IPS-18c (cell line): ENCODE data around the gene B3GNT5.

Experiments used
- H3K4me3 ChIP-seq: 2 replicates; pipeline ENCODE4 v1.7.0; 2013; ENCODE audit warnings: low read depth, mild to moderate bottlenecking, low read length, moderate library complexity; ENCODE audit not compliant: insufficient read depth
- H3K9me3 ChIP-seq: one replicate; pipeline ENCODE4 v1.6.1; 2013; ENCODE audit warnings: mild to moderate bottlenecking, low read length, moderate library complexity; ENCODE audit not compliant: control insufficient read depth, insufficient read depth

The B3GNT5 gene, protein sequence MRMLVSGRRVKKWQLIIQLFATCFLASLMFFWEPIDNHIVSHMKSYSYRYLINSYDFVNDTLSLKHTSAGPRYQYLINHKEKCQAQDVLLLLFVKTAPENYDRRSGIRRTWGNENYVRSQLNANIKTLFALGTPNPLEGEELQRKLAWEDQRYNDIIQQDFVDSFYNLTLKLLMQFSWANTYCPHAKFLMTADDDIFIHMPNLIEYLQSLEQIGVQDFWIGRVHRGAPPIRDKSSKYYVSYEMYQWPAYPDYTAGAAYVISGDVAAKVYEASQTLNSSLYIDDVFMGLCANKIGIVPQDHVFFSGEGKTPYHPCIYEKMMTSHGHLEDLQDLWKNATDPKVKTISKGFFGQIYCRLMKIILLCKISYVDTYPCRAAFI

DNA sequence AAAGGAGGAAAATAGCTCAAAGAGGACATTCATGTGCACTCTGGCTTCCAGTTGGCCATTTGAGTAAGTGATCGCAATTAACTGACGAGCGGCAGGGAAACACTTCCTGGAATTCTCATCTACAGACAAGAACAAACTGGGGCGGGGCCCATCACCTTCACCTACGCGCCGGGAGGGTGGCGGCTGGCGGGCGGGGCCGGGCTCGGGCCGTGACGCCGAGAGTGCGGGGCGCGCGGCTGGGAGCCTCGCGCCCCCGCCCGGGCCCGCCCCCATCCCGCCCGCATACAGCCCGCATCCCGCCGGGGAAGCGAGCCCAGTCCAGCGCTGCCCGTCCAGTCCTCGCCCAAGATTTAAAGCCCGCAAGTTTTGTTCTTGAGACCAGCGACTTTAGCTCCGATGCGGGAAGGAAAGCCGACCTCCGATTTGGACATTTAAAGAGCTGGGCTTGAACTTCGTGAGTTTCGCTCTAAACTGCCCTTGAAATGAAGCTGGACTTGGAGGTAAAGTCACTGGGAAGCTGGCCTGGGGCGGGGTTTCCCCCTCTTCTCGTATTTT lies at the start of gene B3GNT5:
B3GNT5 (plus strand) TSS at position 281 of the 555 bp plus-strand sequence. CDS start 16,546 bp downstream, outside the sequence.
- H3K4me3 ChIP-seq = peak within 1 kb of the TSS; percentile 86
- no peaks in the 10 kb centered on the region for H3K9me3 ChIP-seq

DNA sequence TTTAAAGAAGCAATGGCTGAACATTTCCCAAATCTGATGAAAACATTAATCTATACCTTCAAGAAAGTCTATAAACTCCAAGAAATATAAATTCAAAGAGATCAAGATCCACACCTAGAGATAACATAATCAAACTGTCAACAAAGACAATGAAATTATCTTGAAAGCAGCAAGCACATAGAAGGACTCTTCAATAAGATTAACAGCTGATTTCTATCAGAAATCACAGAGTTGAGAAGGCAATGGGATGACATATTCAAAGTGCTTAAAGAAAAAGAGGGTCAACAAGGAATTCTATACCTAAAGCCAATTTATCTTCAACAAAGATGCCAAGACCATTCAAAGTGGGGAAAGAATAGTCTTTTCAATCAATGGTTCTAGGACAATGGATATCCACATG lies 49.4 kb upstream of the B3GNT5 start:
- Histone ChIP-seq H3K4me3 (no peak overlapping the region), H3K9me3 (no peaks in the 10 kb centered on the region)

DNA sequence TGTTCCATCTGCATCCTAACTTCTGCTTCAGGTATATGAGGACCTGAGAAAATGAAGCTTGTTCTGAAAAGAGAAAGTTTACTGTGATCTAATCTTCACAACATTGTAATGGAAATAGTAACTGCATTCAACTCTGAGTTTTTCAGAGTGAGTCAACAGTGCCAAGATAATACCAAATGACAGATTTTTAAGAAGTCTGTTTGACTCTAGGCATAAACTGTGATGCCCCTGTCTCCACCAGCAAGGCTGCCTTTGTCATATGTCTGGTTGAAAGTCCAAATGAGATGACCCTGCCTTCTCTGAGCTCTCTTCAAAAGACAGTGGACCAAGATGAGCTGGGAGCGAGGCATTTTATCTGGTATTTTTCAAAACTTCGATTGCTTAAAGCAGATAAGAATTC lies 44.8 kb upstream of the B3GNT5 start:
- no peak overlapping the region for H3K4me3 ChIP-seq
- no peaks in the 10 kb centered on the region for H3K9me3 ChIP-seq

DNA sequence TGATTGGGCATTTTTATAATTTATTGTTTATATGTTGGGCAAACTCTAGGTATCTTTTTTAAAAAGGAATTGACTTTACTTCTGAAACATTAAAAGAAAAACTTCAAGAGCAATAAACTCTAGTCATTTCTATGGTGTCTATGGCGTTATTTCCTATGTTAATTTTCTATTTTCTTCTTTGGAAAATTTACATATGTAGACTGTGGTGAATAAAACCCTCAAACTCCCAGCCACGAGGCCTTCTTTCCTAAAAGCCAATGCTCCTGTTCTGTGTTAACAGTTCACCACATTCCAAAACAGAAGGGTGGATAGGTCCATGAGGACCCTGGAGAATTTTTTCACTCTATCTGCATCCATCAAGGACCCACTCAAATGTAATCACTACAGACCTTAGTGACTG lies 44.3 kb upstream of the B3GNT5 start:
- H3K9me3 ChIP-seq = no peaks in the 10 kb centered on the region

DNA sequence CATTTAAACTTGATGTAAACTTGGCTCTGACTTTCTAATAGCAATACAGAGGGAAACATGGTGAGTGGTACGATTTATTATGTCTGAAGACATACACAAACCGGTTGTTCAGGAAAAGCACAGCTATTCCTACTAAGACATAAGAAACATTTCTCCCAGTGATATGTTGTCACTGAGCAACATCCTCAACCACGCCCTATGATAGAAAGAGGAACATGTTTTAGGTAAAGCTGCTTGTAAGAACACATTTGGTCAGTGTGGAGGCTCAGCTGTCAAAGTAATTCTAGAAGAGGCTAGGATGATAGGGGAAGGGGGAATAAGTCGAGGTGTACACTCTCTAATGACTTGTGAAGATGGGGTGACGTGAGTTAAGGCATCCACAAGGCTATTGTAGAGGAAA lies 42.7 kb upstream of the B3GNT5 start:
- no peaks in the 10 kb centered on the region for H3K9me3 ChIP-seq
- no peak overlapping the region for H3K4me3 ChIP-seq

More for the DNA sequence above, 44.3 kb upstream of the B3GNT5 start:
- no peak overlapping the region for H3K4me3 ChIP-seq

DNA sequence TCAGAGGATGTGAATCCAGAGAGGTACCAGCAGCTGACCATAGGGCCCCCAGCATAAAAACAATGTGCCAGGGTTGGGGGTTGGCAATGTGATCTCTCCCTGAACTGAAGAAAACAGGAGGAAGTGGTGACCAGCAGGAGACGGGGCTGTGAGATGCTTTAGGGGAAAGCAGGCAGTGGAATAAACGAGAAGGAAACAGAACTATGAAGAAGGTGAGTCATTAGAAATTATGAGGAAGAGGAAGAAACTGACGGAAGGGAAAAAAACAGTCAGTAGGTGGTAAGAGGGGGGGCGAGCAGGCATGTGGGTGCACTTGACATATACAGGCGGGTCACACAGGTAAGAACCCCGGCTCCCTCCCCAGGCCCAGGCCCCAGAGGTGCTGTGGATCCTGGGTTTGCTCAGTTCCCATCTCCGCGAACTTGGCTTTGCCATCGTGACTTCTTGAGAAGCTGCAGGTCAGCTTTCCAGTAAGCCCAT lies 42.2 kb upstream of the B3GNT5 start:
- no peak overlapping the region for H3K4me3 ChIP-seq
- H3K9me3 ChIP-seq = no peaks in the 10 kb centered on the region

DNA sequence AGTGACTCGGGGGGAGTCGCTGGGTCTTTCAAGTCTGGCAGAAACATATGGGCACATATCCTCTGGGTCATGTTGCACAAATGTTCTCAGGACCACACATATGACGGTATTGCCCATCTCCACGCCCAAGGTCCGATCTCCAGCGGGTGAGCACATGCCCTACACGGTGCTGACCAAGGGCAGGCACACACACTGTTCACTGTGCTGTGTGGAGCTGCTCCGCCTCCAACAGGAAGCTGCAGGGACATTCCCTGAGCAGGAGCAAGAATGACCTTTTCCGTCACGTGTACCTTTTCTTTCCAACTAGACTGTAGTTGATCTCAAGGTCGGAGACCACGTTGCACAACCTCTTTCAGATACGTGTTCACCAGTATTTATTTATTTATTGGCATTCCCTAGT lies 41.7 kb upstream of the B3GNT5 start:
- H3K4me3 ChIP-seq = no peak overlapping the region

DNA sequence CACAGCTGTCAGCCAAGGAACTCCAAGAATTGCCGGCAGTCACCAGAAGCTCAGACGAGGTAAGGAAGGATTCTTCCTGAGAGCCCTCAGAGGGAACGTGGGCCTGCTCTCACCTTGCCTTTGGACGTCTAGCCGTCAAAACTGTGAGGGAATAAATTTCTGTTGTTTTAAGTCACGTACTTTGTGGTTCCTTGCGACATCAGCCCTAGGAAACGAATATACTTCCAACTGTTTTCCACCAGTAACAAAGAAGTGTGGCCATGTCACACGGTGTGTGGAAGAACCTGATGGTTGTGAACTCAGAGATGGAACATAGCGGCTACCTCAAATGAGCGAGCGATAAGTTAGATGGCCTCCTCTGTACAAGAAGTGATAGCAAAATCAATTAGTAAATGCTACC lies 41.0 kb upstream of the B3GNT5 start:
- Histone ChIP-seq H3K9me3 (no peaks in the 10 kb centered on the region), H3K4me3 (no peak overlapping the region)

More for the DNA sequence above, 41.7 kb upstream of the B3GNT5 start:
- no peaks in the 10 kb centered on the region for H3K9me3 ChIP-seq

DNA sequence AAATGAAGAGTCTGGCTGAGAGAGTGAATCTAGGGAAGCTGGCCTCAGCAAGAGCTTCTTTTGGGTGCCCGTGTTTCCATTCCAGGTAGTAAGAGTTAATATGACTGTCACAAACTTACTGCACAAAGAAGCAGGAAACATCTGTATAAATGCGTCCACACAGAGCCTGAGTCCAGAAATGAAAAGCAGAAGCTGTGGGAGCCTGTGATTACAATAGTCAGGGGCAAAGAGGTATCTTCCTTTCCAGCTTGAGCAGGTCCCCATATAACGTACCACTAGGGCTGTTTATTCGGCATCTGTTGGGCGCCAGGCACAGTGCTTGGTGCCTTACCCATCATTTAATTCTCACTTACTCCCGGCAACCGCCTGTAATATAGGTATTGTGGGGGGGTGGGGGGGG lies 40.5 kb upstream of the B3GNT5 start:
- H3K4me3 ChIP-seq = no peak overlapping the region
- no peaks in the 10 kb centered on the region for H3K9me3 ChIP-seq

DNA sequence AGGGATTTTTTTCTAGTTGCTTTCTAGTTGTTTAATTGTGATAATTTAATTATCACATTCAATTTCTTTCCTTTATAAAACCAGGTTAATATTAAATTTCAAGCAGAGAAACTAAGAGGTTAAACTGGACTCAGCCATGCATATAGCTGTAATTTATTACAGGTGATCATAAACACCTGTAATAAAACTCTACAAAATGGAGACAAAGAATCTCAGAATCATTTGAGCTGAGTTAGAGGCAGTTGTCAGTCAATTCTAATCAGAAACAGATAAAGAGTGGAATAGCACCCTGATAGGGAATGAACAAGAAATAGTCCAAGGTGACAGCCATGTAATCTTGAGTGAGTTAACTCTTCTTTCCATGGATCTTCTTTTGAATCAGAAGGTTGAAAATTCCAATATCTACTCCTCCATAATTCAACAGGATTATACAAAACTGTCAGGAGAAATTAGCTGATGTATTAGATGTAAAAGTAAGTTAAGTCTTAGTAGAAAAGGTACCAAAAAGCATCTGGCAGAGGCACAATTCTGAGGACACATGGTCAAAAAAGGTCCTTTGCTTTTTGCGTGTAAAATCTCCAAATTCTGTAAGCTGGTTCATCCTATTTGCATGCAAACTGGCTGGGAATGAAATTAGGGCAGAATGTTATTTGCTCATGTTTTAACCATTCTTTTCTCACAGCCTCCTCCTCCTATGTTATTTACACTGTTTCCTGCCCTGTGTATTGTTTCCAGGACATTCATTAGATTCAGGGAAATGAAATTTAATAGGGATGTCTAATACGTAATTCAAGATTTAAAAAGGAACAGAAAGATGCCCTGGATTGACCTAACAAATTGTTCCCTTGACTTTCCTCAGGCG lies 39.4 kb upstream of the B3GNT5 start:
- no peaks in the 10 kb centered on the region for H3K9me3 ChIP-seq
- no peak overlapping the region for H3K4me3 ChIP-seq

DNA sequence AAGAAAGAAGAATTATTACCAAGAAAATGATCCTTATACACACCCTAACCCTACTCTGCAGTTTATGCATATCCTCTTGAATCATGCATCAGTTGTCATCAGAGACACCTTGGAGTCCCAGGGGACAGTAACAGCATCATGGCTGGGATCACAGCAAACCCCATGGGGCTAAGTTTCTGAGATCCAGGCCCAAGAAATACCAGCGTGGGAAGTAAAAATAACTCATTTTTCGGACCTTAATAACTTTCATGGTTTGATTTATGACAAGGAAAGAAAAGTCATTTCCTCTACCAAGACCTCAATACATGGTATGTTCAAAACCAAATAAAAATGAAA lies 38.8 kb upstream of the B3GNT5 start:
- Histone ChIP-seq H3K4me3 (no peak overlapping the region), H3K9me3 (no peaks in the 10 kb centered on the region)

DNA sequence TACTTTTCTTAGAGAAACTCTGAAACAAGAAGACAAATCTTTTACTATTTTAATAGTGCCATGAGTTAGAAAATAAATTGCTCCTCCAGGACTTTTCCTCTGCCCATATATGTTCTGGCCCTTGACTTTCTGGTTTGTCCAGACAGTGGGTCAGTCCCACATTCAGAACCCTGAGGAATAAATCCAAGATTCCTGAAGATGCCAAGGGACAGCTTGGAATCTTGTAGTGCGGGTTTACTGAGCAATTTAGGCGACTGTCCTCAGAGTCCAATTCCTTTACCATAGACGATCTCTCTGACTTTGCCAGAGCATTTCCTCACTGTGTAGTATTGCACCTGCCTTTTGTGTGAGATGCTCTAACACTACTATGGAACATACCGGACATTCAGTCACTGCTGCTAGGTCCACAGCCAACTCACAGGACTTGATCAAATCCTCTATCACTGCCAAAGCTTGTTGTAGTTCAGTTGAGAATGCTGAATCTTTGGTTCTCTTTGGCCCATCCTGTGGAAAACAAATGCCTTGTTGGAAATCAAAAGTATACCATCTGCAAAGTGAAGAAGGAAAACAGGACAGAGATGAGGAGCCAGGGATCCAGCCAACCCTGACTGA lies 37.4 kb upstream of the B3GNT5 start:
- no peak overlapping the region for H3K4me3 ChIP-seq
- H3K9me3 ChIP-seq = no peaks in the 10 kb centered on the region

DNA sequence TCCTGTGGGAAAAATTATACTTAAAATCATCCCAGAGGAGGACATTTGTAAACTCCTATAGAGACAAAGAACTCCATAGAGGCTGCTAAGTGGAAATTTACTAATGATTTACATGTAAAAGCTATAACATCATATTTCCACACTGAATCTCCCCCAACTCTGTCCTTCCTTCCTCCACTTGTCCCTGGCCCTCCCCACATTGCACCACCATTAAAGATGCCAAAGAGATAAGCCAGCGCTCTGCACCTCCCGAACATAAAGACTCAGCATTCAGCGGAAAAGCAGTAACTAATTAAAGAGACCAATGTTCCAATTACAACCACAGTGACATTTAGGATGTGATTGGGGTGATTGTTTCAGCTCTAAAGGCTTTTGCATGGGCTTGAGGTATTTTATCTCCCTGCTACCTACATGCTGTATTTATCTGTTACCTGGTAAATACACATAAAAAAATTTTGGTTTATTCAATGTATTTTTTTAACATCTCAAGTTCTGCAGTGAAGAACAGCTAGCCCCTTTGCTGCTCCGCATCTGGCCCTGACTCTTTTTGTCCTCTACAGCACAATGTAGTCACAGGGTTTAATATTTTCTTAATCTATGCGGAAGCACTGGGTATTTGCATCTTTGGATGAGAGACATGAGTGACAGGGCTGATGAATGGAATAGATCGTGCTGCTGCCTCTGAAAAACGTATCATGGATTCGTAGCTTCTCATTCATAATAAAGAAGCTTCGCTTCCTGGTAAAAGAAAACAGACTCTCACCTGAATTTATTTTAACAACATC lies 35.3 kb upstream of the B3GNT5 start:
- no peaks in the 10 kb centered on the region for H3K9me3 ChIP-seq
- H3K4me3 ChIP-seq = no peak overlapping the region

DNA sequence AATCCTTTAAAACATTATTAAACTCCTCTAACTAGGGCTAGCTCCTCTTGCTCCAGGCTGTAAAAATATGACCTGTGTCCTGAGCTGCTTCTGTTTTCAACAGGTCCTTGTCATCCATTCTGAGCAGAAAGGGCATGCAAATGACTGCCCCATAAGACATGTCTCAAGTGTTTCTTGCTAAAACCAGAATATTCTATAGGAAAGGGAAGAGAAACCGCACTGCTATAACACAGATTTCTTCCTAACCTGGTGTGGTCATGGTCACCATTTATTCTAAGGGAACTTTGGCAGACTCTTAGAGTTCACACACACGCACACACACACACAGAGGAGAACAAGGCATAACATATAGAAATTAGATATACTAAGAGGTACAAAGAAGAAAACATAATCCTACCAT lies 34.2 kb upstream of the B3GNT5 start:
- H3K9me3 ChIP-seq = no peaks in the 10 kb centered on the region
- no peak overlapping the region for H3K4me3 ChIP-seq

DNA sequence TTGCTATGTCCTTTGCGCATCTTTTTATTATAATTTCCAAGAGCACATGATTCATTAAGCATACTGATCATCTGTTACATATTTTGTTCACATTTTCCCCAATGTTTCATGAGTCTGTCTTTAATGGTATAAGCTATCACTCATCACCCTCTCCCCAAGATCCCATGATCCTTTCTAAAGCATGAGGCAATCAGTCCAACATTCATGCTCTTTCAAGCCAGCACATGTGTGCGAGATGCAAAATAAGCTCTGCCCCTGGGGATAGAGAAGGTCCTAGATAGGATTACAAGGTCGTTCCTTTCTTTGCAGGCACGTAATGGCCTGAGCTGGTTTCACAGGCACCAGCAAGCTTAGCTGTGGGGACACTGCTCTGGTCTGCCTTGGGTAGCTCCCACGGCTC lies 32.2 kb upstream of the B3GNT5 start:
- Histone ChIP-seq H3K4me3 (no peak overlapping the region), H3K9me3 (no peaks in the 10 kb centered on the region)

DNA sequence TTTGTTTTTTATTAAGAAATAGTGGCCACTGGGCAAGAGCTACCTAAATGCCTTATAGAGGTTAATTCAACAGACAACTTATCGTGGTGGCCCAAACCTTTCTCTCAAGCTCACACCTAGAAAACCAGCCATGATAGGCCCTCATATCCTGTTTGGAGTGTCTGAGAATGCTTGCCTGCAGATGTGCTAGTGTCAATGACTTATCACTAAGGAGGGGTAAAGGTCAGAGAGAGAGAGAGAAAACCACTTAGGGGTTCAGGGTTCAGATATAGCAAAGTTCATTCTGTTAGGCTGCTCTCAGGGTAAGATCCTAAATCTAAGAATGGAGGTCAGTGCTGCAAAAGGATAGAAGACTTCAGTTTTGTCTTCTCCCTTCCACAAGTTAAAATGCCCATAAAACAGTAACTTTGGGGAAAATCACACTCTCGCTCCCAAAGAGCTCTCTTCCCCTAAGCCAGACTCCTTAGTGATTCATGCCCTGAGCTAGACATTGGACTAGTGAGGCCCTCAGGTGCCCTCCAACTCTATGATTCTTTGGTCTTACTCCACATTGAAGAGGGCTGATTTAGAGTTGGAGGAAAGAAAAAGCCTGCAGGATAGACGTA lies 30.3 kb upstream of the B3GNT5 start:
- Histone ChIP-seq H3K9me3 (no peaks in the 10 kb centered on the region), H3K4me3 (no peak overlapping the region)
